ENCODE measurements around the gene AKT2.

Gene AKT2

DNA sequence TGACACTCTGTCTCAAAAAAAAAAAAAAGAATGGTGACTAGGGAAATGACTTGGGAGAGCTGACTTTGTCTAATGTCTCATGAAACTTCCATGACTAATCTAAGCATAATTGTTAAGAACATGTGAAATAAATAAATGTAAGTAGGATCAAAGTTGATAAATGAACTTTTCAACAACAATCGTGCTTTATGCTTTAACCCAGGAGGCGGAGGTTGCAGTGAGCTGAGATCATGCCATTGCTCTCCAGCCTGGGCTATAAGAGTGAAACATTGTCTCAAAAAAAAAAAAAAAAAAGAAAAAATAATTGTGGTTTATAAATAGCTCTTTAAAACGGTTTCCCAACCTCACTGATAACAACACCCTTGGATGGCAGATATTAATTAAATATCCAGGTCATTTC is 12.9 kb upstream of the AKT2 start:
- no peak for DNase-seq

DNA sequence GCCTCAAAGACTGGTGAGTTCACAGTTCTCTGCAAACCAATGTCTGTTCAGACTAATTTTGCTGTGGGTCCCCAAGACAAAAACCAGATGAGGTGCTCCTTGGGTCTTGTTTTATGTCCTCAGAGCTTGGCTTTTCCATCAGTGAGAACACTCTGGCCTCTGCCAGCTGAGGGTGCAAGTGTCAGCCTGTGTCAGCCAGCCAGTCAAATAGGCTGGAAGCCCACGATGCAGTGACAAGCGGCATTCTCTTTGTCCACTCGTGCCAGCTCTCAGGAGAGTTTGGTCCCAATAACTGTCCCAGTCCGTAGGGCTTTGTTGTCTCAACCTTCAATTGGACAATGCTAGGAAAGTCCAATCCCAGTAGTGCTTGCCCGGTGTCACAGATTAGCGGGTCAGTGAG is 9.4 kb upstream of the AKT2 start:
- no peak for DNase-seq

DNA sequence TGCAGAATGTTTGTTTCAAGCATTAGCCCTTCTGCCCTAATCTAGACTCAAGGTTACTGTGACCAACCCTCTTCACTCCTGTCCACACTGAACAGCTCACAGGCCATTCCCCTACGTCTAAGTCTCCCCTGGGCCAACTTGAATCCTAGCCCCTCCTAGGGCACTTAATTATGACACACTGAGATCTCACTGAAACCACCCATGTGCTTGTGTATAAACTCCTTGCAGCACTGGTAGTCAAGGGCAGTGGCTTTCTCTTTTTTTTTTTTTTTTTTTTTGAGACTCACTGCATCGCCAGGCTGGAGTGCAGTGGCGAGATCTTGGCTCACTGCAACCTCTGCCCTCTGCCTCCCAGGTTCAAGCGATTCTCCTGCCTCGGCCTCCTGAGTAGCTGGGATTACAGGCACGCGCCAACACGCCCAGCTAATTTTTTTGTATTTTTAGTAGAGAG is 1.9 kb upstream of the AKT2 start:
- no peak for DNase-seq

DNA sequence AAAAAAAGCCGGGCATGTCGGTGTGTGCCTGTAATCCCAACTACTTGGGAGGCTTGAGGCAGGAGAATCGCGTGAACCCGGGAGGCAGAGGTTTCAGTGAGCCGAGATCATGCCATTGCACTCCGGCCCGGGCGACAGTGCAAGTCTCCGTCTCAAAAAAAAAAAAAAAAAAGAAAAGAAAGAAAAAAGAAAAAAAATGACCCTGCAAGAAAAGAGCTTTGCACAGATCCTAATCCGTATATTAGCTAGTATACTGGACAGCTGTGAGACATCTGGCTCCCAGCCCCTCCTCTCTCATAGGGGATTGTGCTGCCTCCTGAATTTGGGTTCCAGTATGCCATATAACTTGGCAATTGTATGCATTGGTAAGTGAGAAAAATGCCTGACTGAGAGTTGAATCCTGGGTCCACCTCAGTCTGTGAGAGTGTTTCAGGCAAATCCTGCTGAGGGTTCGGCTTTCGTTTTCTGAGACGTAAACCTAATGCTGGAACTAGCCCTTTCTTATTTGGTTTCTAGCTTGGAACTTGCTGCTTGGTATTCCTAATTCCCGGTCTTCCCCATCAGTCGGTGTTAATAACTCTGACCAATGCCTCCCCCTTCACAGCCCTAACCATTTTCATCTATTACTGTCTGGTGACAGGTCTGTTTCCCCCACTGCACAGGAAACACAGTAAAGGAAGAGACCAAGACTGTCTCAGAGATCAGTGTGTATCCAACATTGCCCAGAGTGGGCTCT is 1.3 kb upstream of the AKT2 start:
- no peak for DNase-seq

DNA sequence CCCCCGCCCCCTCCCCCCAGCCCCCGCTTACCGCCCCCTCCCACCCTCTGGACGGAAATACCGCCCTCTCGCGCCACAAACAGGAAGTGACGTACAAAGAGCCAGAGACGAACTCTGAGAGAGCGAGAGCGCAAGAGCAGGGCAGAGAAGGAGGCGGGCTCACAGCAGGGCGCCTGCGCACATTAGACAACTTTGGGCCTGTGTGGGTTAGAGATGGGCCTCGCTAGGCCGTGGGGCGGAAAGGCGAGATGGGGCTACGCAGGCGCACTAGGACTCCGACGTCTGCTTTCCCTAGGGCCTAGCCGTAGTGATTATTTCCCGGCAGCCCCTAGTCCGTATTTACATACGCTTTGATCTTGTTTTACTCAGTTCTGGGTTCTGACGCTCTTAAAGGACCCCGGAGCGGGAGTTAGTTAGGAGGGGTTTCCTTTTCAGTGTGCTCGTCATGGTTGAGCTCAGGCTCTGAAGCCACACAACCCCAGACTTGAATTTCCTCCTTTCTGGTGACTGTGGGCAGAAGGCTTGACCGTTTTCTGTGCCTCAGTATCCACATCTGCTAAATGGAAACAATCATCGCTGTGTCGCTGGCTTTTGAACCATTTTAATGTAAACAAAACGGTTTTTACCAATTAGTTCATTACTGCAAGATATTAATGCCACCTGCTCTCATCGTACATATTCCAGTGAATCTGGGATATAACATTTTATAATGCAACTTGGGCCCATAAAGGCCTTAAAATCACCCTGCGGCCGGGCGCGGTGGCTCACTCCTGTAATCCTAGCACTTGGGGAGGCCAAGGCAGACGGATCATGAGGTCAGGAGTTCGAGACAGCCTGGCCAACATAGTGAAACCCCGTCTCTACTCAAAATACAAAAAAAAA is 449 bp upstream of the AKT2 start:
- peak; percentile 99 for DNase-seq

DNA sequence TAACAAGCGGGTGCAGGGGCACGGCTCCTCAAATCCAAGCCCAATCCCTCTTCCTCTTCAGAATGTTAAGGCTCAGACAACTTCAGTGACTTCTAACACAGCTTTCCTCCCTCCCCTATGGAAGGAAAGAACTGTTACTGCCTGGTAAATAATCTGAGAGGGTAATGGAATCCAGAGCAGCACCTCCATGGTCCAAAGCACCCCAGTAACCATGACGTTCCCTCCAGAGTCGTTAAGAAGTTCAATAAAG is 969 bp downstream of the AKT2 start:
- DNase-seq, result no peak

DNA sequence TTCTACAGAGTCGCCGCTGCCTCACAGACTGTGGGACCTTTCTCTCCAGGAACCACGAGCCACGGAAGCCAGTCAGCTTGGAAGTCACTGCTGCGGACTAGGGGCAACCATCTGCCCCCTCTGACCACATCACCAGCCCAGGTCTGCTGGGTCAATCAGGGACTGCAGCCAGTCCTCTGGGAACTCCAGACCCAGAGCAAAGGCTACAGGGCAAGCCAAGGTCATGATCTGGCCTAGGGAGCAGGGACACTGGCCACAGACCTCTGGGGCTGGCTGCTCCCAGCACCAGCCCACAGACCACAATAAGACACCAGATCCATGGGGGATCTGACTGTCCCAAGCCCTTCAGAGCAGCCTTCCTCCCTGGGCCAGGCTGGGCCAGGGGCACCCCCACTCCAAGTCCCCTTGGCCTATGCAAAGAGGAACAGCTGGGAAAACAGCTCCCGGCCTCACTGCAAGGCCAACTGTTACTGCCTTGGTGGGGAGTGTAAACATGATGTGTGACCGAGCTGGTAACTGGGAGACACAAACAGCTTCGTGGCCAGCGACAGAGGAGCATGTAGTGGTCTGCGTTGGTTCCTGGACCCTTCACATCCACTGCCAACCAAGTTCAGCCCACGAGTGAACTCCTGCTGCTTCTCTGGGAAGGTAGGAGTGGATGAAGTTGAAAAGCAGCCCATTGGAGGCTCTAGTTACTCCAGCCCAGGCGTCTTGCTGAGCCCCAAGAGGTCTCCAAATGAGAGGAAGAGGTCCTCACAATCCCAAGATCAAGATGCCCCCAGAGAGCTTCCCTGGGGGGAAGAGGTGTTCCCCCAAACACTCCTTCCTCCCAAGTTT is 1.5 kb downstream of the AKT2 start:
- peak; percentile 6 for DNase-seq

DNA sequence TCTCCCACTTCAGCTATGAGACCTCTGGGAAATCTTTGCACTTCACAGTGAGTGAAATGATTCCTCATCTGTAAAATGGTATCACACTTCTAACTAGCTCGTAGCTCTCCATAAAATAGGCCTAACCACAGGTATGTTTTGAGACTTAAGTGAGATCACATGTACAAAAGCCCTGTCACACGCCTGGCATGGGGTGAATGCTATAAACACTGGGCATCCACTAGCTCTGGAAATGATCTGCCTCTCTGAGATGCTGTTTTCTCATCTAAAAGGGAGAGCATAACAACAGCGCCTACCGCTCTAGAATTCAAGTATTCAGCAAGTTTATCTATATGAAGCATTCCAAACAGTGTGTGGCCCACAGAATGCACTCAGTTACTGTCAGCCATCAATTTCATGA is 2.2 kb downstream of the AKT2 start:
- DNase-seq, result no peak

DNA sequence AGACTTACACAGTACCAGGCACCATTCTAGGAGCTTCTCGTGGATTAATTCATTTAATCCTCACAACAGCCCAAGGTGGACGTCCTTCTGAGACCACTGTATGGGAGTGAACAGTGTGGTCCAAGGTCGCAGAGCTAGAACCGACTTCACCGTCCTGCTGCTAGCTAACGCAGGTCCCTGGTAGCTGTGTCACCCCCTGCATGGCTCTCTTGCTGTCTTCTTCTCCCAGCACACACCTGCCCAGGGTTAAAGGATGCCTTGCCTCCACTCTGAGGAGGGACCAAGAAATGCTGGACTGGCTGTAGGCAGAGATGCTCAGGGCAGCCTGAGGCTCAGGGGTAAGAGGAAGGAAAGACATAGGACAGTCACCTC is 3.0 kb downstream of the AKT2 start:
- DNase-seq, result no peak

DNA sequence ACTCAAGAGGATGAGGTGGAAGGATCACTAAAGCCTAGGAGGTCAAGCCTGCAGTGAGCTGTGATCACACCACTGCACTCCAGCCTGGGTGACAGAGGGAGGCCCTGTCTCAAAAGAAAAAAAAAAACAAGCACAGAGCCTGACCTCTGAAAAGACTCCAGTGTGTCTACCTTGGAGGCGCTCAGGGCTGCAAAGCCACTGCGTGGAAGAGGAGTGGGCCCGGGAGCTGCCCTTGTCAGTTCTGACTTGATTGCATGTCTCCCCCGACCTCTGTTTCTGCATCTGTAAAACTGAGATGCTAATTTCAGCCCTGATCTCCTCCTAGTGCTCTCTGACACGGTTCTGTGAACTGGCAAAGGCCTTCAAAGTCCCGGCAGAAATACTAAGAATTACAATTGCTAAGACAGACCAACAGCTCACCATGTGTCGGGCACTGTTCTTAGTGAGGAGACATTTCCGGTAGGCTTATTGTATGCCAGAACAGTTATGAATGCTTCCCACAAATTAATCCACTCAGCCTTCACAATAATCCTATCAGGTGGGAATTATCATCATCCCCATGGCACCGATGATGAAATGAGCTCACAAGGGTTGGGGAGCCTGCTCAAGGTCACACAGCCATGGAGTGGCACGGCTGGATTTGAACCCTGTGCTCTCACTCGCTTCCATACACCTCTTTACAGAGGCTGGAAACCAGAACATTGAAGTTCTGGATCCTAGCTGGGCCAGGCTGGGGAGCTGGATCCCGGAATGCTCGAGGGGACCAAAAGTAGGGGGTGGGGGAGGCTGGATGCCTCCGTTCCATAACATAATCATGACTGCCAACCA is 3.5 kb downstream of the AKT2 start:
- no peak for DNase-seq

DNA sequence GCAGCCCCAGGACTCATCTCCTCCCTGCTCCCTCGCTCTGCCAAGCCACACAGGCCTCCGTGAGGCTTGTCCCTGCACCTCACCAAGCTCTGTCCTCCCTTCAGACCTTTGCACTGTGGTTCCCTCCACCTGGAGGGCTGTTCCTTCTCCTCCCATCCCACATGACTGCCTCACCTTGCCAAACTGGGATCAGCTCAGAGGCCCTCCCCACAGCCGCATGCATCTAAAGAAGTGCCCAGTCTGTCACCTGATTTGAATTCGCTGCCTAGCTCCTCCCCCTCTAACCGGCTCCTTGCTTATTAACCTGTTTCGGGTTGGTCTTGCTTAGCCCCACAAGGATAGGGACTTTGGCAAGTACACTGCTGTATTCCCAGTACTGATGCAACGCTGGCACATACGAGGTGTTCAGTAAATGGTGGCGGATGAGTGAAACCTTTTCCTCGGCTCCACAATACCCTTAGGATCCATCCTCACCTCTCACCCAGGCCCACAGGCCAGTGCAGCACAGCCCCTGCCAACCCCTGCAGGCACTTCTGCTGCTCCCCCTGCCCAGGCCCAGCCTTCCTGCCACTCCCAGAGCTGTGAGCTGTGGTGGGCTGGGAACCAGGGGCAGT is 4.4 kb downstream of the AKT2 start:
- no peak for DNase-seq

DNA sequence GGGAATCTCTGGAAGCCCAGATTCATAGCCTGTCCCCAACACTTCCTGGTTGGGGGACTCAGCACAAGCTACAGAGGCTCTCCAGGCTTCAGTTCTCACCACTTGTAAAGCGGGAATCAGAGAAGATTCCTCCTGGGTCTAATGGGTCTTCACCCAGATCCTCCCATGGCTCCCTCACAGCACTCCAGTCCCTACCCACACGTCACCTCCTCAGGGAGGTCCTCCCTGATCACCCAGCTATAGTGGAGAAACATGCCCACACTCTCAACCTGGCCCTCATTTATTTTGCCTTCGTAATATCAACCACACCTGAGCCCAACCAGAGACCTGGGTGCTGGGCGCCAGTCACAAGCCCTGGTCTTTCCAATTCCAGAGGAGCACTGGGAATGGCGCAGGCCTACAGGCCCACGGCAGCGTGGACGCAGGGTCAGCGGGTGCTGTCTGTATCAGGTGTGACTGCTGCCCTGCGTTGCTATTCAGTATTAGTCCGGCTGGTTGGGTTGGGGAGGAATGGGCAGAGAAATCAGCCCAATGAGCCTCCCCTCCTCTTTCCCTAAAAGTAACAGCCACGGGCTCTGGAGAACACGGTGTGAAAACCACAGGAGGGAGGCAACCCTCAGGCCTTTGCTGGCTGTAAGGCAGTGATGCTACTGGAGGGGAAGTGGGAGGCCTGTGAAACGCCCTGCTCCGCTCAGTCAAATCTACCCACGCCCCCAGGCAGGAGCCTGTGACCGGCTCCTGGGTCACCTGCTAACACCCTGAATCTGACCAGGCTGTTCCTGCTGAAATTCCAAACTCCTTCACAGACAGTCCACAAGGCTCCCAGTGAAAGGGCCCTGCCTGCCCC is 5.2 kb downstream of the AKT2 start:
- DNase-seq, result no peak

DNA sequence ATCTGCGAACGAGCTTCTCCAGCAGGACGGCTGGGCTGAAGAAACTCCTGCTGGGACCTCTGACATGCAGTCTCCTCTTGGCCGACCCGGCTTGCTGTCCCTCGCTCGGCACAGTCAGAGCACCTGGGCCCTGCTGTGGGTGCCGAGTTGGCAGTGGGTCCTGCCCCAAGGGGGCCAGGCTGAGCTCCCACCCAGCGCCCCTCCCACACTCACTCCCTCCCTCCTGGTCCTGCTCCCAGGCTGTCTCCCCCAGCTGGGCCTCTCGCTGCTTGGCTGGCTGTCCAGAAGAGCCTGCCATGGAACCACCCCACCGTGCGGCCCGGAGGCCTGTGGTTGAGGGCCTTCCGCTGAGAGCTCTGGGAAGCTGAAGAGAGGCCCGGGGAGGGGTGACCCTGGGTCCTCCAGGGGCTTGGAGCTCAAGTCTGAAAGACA is 6.0 kb downstream of the AKT2 start:
- DNase-seq, result no peak

DNA sequence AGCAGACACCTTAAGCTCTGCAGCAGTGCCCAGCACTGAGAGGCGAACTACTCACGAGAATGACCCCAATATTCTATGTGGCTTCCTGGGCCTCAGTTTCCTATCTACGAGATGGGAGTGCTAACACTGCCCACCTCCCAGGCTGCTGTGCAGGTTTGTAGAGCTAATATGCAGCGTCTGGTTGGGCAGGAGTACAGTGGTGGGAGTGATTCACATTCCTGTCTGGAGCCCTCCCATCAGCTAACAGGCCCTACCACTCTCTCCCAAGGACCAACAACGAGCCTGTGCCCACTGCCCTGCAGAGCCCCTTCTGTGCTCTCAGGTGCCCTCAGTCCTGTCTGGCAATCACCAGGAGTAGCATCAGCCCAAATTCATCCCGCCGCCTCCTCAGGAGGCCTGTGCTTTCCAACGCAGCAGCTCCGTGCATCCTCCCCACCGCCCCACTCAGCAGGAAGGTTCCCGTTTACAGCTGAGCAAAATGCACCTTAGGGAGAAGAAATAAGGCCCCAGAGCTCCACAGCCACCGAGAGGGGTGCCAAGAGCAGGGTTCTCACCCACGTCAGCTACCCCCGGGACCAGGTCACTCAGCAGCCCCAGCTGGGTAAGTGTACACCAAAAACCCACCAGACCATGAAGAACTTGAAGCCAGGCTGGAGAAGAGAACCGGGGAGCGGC is 6.6 kb downstream of the AKT2 start:
- no peak for DNase-seq

DNA sequence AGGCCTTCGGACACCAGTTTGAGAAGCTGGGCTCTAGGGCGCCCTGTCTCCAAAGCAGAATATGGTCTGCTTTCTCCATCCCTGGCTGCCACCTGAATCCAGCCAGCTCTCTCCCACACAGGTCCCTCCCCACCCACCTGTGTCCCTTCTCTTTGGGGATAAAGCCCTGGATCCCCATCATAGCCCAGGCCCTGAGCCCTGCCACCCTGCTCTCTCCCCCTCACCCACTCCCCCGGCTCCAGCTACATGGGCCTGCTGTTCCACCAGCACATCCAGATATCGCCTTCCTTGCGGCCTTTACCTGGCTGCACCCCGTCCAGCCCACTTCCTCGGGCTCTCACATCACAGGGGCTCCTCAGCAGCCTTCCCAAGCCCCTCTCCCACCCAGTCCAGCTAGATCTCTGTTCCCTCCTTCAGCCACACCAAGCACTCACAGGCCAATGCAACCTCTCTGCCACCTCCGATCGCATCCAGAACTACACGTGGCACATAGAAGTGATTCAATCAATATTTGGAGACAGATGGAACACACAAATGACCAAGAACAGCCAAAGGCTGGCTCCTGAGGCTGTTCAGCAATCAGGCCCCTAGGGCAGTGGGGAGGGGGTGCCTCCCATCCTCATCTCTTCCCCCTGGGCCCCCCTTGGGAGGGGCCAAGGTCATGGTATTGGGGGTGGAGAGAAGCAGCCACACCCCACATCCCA is 7.6 kb downstream of the AKT2 start:
- no peak for DNase-seq

DNA sequence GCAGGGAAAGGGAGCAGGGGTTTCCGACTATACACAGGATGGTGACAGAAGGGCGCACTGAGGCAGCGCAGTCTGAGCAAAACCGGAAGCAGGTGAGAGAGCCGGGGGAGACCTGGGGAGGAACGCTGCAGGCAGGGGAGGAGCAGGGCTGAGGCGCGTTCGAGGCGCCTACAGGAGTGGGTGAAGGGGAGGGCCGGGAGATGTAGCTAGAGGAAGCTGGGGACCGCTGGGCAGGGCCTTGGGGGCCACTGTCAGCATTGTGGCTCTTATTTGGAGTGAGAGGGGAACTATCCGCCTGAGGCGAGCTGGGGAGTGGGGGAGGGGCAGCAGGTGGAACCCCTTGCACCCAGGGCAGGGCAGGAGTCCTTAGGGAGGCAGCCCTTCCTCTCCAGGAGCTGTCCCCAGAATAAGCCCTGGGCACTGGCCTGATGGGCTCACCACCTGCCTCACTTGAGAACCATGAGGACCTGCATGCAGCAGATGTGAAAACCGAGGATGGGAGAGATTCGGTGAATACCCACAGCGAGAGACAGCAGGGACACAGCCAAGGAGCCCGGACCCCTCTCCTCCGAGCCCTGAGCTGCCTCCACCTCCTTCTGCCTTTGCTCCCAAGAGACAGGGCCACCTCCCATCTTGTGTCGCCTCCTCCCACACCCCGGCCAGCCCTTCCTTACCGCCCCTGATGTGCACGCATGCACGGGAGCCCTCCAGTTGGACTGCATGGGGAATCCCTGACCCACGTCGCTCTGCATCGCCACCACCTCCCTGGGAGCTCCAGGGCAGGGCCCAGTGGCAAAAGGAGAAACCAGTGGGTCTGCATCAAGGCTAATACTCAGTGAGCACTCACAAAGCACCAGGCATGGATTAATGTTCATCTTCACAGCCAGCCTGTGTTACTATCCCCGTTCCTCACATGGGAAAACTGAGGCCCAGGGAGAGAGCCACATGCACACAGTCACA is 10.3 kb downstream of the AKT2 start:
- DNase-seq, result no peak

DNA sequence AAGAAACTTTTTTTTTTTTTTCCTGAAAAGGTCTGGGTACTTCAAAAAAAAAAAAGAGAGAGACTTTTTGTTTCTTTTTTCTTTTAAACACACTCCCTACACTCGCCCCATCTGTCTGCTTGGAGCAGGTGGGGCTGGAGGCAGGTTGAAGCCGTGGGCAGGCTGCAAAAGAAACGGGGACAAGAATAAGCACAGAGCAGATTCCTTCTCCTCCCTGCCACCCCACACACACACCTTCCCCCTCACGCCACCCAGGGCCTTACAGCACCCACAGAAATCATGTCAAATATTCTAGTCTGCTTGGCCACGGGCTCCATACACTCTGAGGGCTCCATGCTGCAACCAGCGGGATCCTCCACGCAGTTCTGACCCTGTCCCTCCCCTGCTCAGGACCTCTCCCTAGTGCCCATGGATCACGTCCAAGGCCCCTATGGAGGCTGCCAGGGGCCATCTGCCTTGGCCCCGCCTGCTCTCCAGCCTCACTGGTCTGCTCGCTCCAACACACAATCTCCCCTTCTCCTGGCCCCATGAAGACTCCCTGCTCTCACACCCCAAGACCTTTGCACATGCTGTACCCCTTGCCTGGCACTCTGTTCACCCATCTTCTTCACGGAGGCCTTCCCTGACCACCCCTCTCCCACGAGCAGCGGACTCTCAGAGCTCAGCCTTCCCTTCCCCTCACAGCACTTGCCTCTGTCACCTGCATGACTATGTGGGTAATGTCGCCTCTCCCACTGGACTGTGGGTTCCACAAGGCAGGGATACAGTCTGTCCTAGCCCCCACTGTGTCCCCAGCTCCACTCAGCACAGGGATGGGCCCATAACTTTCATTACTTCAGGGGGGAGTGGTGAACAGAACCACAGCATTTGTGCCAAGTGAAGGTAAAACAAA is 11.4 kb downstream of the AKT2 start:
- DNase-seq, result no peak

DNA sequence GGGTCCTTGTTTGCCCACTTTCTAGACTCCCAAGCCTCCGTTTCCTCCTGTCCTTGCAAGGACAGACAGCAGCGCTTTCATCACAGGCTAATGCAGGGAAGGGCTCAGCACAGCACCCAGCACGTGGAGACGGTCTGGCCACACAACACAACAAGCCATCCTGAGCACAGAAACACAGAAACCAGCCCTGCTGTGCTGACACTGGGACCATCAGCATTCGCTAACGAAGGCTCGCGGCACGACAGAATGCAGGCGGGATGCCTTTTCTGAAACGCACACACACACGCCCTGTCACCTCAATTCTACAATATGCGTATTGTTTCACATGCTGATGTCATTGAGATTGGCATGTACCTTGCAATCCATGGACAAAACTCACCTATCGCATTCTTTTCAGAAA is 12.9 kb downstream of the AKT2 start:
- no peak for DNase-seq
